Left lung (tissue), 10 donors: Measurements from ENCODE around the gene EEF2K. TPM values are rescaled to one million over a fixed set of nuclear protein-coding genes. Genes with fewer than 3 reads are reported as not detected.

Experiments
- ATAC-seq: fragments of 200-7000 bp; cut with Tn5 transposase; one replicate; pipeline ENCODE4 v1.9.1; 2020; ENCODE audit warnings: moderate library complexity
- DNase-seq, 4 donors: peaks; one replicate each; pipeline ENCODE4 v3.0.0-alpha.2; 2013 to 2020
- H3K27ac ChIP-seq, 2 donors: fragments of 200-600 bp; sonication (generic) in 1 of 2; one replicate each; pipeline versions ENCODE4 v1.5.0 to v1.8.0; 2020 to 2021
- H3K27me3 ChIP-seq, 2 donors: fragments of 200-600 bp; sonication (generic) in 1 of 2; one replicate each; pipeline versions ENCODE4 v1.5.0 to v1.8.0; 2020 to 2021
- H3K36me3 ChIP-seq, 2 donors: fragments of 200-600 bp; sonication (generic) in 1 of 2; one replicate each; pipeline versions ENCODE4 v1.5.0 to v1.8.0; 2020 to 2021
- H3K4me1 ChIP-seq, 2 donors: fragments of 200-600 bp; one replicate each; pipeline ENCODE4 v1.8.0; 2021
- H3K4me3 ChIP-seq, 2 donors: fragments of 200-600 bp; sonication (generic) in 1 of 2; one replicate each; pipeline versions ENCODE4 v1.5.0 to v1.8.0; 2020 to 2021; ENCODE audit warnings: mild to moderate bottlenecking in 1 of 2
- H3K9me3 ChIP-seq, 2 donors: fragments of 200-600 bp; sonication (generic) in 1 of 2; one replicate each; pipeline versions ENCODE4 v1.5.0 to v1.8.0; 2020 to 2021
- intact Hi-C, 2 donors: fragments of 100-400 bp; cut with DNase I; formaldehyde crosslinking; loops; one replicate each; pipeline versions ENCODE4 v1.11.2 to v1.14.2; 2022
- polyA plus RNA-seq, 6 donors: library from polyadenylated mRNA; unstranded; fragments of 120-200 nt; gene quantifications; one replicate each; pipeline ENCODE4 v1.2.1, GENCODE V29; 2013; ENCODE audit not compliant: insufficient read length in 6 of 6
- total RNA-seq, 2 donors: library from RNA; stranded (reverse); fragmentation: NEBNext Ultra II Directional; extraction: Animal tissue kit (Norgen Biotek cat#: 25700); gene quantifications; one replicate each; pipeline ENCODE4 v1.2.1, GENCODE V29; 2021
- TF ChIP-seq, protein P1 (sequence below), 2 donors: fragments of 200-600 bp; sonication (generic) in 1 of 2; IDR thresholded peaks; one replicate each; pipeline versions ENCODE4 v1.5.0 to v1.8.0; 2021; ENCODE audit warnings: antibody characterized with exemption in 2 of 2
- donor health status: DM: no; HTN: yes; CAD: no.
- donor health status: DM: no; HTN: no; CAD: no.

EEF2K gene
- total and polyA plus RNA-seq, 8 donors = 21.2 to 32.8 (median 23.7) TPM

GRCh38 chr16:22265351-22265750, 59.3 kb downstream of the EEF2K start:
- H3K9me3 ChIP-seq = no peaks in the 10 kb centered on the region
- H3K27ac ChIP-seq = no peak overlapping the region
- no peaks in the 10 kb centered on the region for H3K4me1 ChIP-seq
- ATAC-seq (no peak), DNase-seq (no peak)
- intact Hi-C loops = no loop called here
- no peak overlapping the region for H3K4me3 ChIP-seq
- peaks cover 0 to 97% of the 10 kb centered on the region in 2 donors for H3K36me3 ChIP-seq
- TF ChIP-seq, protein P1, sequence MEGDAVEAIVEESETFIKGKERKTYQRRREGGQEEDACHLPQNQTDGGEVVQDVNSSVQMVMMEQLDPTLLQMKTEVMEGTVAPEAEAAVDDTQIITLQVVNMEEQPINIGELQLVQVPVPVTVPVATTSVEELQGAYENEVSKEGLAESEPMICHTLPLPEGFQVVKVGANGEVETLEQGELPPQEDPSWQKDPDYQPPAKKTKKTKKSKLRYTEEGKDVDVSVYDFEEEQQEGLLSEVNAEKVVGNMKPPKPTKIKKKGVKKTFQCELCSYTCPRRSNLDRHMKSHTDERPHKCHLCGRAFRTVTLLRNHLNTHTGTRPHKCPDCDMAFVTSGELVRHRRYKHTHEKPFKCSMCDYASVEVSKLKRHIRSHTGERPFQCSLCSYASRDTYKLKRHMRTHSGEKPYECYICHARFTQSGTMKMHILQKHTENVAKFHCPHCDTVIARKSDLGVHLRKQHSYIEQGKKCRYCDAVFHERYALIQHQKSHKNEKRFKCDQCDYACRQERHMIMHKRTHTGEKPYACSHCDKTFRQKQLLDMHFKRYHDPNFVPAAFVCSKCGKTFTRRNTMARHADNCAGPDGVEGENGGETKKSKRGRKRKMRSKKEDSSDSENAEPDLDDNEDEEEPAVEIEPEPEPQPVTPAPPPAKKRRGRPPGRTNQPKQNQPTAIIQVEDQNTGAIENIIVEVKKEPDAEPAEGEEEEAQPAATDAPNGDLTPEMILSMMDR (IDR thresholded peaks at IDR 0.05) = no peak
- no peaks in the 10 kb centered on the region for H3K27me3 ChIP-seq

- H3K36me3 ChIP-seq = peaks cover 0 to 97% of the 10 kb centered on the region in 2 donors
- no peak for ATAC-seq
- peak in 1 of 4 donors; percentile 74 for DNase-seq
These were observed 60.5 kb downstream of the EEF2K start for GRCh38 chr16:22266546-22266945.

GRCh38 chr16:22267764-22268163, 61.7 kb downstream of the EEF2K start:
- H3K4me3 ChIP-seq = no peak overlapping the region
- H3K27me3 ChIP-seq = no peaks in the 10 kb centered on the region
- no peak for ATAC-seq
- peaks cover 0 to 100% of the 10 kb centered on the region in 2 donors for H3K36me3 ChIP-seq
- H3K27ac ChIP-seq = no peak overlapping the region
- H3K9me3 ChIP-seq = no peaks in the 10 kb centered on the region
- intact Hi-C loops = no loop called here
- no peak for DNase-seq
- TF ChIP-seq, protein P1 (IDR thresholded peaks at IDR 0.05) = no peak
- no peaks in the 10 kb centered on the region for H3K4me1 ChIP-seq

More at GRCh38 chr16:22266546-22266945, 60.5 kb downstream of the EEF2K start:
- H3K4me3 ChIP-seq = no peak overlapping the region
- H3K4me1 ChIP-seq = no peaks in the 10 kb centered on the region
- TF ChIP-seq, protein P1 (IDR thresholded peaks at IDR 0.05) = no peak
- no peaks in the 10 kb centered on the region for H3K9me3 ChIP-seq
- H3K27me3 ChIP-seq = no peaks in the 10 kb centered on the region
- no peak overlapping the region for H3K27ac ChIP-seq
- intact Hi-C loops = no loop called here

- no peaks in the 10 kb centered on the region for H3K27me3 ChIP-seq
- intact Hi-C loops = no loop called here
- peaks cover 0 to 100% of the 10 kb centered on the region in 2 donors for H3K36me3 ChIP-seq
- no peaks in the 10 kb centered on the region for H3K4me1 ChIP-seq
- DNase-seq (no peak), ATAC-seq (no peak)
- no peak overlapping the region for H3K4me3 ChIP-seq
- H3K27ac ChIP-seq = no peak overlapping the region
- TF ChIP-seq, protein P1 (IDR thresholded peaks at IDR 0.05) = no peak
- H3K9me3 ChIP-seq = no peaks in the 10 kb centered on the region
These were observed 64.4 kb downstream of the EEF2K start for GRCh38 chr16:22270525-22270924.

- no peaks in the 10 kb centered on the region for H3K4me1 ChIP-seq
- H3K27me3 ChIP-seq = no peaks in the 10 kb centered on the region
- ATAC-seq = no peak
- no peaks in the 10 kb centered on the region for H3K9me3 ChIP-seq
- peak in 1 of 4 donors; percentile 20 for DNase-seq
- TF ChIP-seq, protein P1 (IDR thresholded peaks at IDR 0.05) = no peak
- H3K36me3 ChIP-seq = peaks cover 4 to 100% of the 10 kb centered on the region in 2 donors
- no peak overlapping the region for H3K27ac ChIP-seq
- no peak overlapping the region for H3K4me3 ChIP-seq
- intact Hi-C loops = no loop called here
These were observed 67.0 kb downstream of the EEF2K start for GRCh38 chr16:22272870-22273650.
